NCI-H748 treated with DMSO at 0.1 percent for 48 hours (cell line): Measurements from ENCODE around the gene SLC24A5.
A peak's percentile ranks its signal among the peaks of the same experiment; 100 is the strongest.

Source experiments
- DNase-seq: peaks from one replicate; lab custom pipeline; 2025; lab: John Stamatoyannopoulos, UW

Gene SLC24A5

GRCh38 chr15:48120745-48121144 lies at the start of gene SLC24A5:
Gene SLC24A5 (plus strand): TSS chr15:48120990. CDS start chr15:48121045, 55 bp downstream.
- DNase-seq, result no peak

GRCh38 chr15:48072941-48073340 lies 47.8 kb upstream of the SLC24A5 start:
- DNase-seq, result no peak

- DNase-seq, result no peak
Measured at GRCh38 chr15:48073881-48074280, 46.9 kb upstream of the SLC24A5 start.

- no peak for DNase-seq
Measured at GRCh38 chr15:48076454-48076853, 44.3 kb upstream of the SLC24A5 start.

- no peak for DNase-seq
Measured at GRCh38 chr15:48077616-48078184, 43.1 kb upstream of the SLC24A5 start.

GRCh38 chr15:48084759-48085590 lies 35.8 kb upstream of the SLC24A5 start:
- DNase-seq, result peak; percentile 18

- no peak for DNase-seq
Measured at GRCh38 chr15:48085591-48085930, 35.2 kb upstream of the SLC24A5 start.

- no peak for DNase-seq
Measured at GRCh38 chr15:48086133-48086532, 34.7 kb upstream of the SLC24A5 start.

GRCh38 chr15:48086576-48086975 lies 34.2 kb upstream of the SLC24A5 start:
- no peak for DNase-seq

- no peak for DNase-seq
Measured at GRCh38 chr15:48087844-48088243, 32.9 kb upstream of the SLC24A5 start.

- DNase-seq, result no peak
Measured at GRCh38 chr15:48089702-48090101, 31.1 kb upstream of the SLC24A5 start.

- peak; percentile 59 for DNase-seq
Measured at GRCh38 chr15:48090115-48090514, 30.7 kb upstream of the SLC24A5 start.

GRCh38 chr15:48090666-48091065 lies 30.1 kb upstream of the SLC24A5 start:
- DNase-seq, result no peak

- DNase-seq, result no peak
Measured at GRCh38 chr15:48091522-48091921, 29.3 kb upstream of the SLC24A5 start.

- DNase-seq, result no peak
Measured at GRCh38 chr15:48096355-48096786, 24.4 kb upstream of the SLC24A5 start.

- no peak for DNase-seq
Measured at GRCh38 chr15:48096813-48097212, 24.0 kb upstream of the SLC24A5 start.

GRCh38 chr15:48097264-48097663 lies 23.5 kb upstream of the SLC24A5 start:
- no peak for DNase-seq

- DNase-seq, result no peak
Measured at GRCh38 chr15:48101376-48101961, 19.3 kb upstream of the SLC24A5 start.

- no peak for DNase-seq
Measured at GRCh38 chr15:48102167-48102566, 18.6 kb upstream of the SLC24A5 start.

GRCh38 chr15:48103647-48104046 lies 17.1 kb upstream of the SLC24A5 start:
- no peak for DNase-seq

- DNase-seq, result no peak
Measured at GRCh38 chr15:48105936-48106335, 14.9 kb upstream of the SLC24A5 start.

GRCh38 chr15:48109212-48109611 lies 11.6 kb upstream of the SLC24A5 start:
- DNase-seq, result no peak

- no peak for DNase-seq
Measured at GRCh38 chr15:48109856-48110531, 10.8 kb upstream of the SLC24A5 start.
